Measurements from ENCODE around the gene ADGRG7.

The ADGRG7 gene, protein sequence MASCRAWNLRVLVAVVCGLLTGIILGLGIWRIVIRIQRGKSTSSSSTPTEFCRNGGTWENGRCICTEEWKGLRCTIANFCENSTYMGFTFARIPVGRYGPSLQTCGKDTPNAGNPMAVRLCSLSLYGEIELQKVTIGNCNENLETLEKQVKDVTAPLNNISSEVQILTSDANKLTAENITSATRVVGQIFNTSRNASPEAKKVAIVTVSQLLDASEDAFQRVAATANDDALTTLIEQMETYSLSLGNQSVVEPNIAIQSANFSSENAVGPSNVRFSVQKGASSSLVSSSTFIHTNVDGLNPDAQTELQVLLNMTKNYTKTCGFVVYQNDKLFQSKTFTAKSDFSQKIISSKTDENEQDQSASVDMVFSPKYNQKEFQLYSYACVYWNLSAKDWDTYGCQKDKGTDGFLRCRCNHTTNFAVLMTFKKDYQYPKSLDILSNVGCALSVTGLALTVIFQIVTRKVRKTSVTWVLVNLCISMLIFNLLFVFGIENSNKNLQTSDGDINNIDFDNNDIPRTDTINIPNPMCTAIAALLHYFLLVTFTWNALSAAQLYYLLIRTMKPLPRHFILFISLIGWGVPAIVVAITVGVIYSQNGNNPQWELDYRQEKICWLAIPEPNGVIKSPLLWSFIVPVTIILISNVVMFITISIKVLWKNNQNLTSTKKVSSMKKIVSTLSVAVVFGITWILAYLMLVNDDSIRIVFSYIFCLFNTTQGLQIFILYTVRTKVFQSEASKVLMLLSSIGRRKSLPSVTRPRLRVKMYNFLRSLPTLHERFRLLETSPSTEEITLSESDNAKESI

DNA sequence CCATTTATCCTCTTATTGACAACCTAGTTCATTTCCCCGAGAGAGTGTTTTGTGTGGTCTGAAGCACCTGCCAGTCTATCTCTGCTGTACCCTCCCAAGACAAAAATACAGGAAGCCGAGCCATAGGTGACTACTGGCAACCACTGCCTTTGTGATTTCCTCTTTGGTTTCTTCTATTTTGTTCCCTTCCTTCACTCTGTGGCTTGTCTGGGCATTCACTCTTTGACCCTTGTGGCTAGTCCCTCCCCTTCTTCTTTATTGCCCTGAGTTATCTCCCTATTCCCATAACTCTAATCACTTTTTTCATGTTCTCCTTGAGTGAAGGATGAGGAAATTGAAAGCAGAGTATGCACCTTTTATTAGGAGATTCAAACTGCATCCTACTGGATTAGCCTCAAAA is at the start of gene ADGRG7:
TSS of gene ADGRG7 (plus strand) at position 297 of the 400 bp plus-strand sequence. CDS start 256 bp downstream, outside the sequence.
- TF ChIP-seq, protein P1, sequence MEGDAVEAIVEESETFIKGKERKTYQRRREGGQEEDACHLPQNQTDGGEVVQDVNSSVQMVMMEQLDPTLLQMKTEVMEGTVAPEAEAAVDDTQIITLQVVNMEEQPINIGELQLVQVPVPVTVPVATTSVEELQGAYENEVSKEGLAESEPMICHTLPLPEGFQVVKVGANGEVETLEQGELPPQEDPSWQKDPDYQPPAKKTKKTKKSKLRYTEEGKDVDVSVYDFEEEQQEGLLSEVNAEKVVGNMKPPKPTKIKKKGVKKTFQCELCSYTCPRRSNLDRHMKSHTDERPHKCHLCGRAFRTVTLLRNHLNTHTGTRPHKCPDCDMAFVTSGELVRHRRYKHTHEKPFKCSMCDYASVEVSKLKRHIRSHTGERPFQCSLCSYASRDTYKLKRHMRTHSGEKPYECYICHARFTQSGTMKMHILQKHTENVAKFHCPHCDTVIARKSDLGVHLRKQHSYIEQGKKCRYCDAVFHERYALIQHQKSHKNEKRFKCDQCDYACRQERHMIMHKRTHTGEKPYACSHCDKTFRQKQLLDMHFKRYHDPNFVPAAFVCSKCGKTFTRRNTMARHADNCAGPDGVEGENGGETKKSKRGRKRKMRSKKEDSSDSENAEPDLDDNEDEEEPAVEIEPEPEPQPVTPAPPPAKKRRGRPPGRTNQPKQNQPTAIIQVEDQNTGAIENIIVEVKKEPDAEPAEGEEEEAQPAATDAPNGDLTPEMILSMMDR (conservative IDR thresholded peaks at IDR 0.05; ENCODE audit: low read depth, low read length), result no peak
- H3K4me3 ChIP-seq (IDR thresholded peaks at IDR 0.05; ENCODE audit: insufficient read depth, low read depth, low read length), result no peak within 1 kb of the TSS
- H3K9ac ChIP-seq, result no peak within 1 kb of the TSS
- H2AFZ ChIP-seq (ENCODE audit: low read depth), result no peak within 1 kb of the TSS
- H3K79me2 ChIP-seq (ENCODE audit: insufficient read depth, low read depth), result no peaks in the 10 kb centered on the region
- H3K4me2 ChIP-seq, result no peak within 1 kb of the TSS
- H4K20me1 ChIP-seq (ENCODE audit: insufficient read depth), result no peaks in the 10 kb centered on the region
- no peaks in the 10 kb centered on the region for H3K4me1 ChIP-seq (ENCODE audit: low read depth, poor library complexity, severe bottlenecking)
- no peak within 1 kb of the TSS for H3K27ac ChIP-seq
- H3K27me3 ChIP-seq (ENCODE audit: insufficient read depth, low read depth), result no peaks in the 10 kb centered on the region
- H3K36me3 ChIP-seq (ENCODE audit: insufficient read depth), result no peaks in the 10 kb centered on the region

DNA sequence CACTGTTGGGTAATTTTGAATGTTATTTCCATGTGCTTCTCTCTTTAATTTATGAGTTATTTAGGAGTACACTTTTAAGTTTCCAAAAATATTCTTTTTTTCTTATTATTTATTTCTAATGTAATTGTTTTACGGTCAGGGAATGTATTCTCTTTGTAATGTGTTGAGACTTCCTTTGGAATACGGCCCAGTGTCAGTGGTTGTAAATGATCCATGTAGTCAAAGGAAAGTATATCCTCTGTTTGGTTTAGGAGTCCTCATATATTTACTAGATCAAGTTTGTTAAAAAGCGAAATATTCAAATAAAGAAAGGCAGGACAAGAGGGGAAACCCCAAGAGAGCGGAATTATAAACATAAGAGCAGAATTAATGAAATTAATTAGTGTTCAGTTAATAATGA is 49.0 kb upstream of the ADGRG7 start:
- no peaks in the 10 kb centered on the region for H3K79me2 ChIP-seq (ENCODE audit: insufficient read depth, low read depth)
- no peaks in the 10 kb centered on the region for H4K20me1 ChIP-seq (ENCODE audit: insufficient read depth)
- no peaks in the 10 kb centered on the region for H3K4me1 ChIP-seq (ENCODE audit: low read depth, poor library complexity, severe bottlenecking)
- no peak overlapping the region for H3K9ac ChIP-seq
- TF ChIP-seq, protein P1 (conservative IDR thresholded peaks at IDR 0.05; ENCODE audit: low read depth, low read length), result no peak
- no peak overlapping the region for H3K4me2 ChIP-seq
- H3K36me3 ChIP-seq (ENCODE audit: insufficient read depth), result no peaks in the 10 kb centered on the region
- no peak overlapping the region for H3K27ac ChIP-seq
- no peaks in the 10 kb centered on the region for H3K27me3 ChIP-seq (ENCODE audit: insufficient read depth, low read depth)
- no peak overlapping the region for H2AFZ ChIP-seq (ENCODE audit: low read depth)
- H3K4me3 ChIP-seq (IDR thresholded peaks at IDR 0.05; ENCODE audit: insufficient read depth, low read depth, low read length), result no peak overlapping the region

DNA sequence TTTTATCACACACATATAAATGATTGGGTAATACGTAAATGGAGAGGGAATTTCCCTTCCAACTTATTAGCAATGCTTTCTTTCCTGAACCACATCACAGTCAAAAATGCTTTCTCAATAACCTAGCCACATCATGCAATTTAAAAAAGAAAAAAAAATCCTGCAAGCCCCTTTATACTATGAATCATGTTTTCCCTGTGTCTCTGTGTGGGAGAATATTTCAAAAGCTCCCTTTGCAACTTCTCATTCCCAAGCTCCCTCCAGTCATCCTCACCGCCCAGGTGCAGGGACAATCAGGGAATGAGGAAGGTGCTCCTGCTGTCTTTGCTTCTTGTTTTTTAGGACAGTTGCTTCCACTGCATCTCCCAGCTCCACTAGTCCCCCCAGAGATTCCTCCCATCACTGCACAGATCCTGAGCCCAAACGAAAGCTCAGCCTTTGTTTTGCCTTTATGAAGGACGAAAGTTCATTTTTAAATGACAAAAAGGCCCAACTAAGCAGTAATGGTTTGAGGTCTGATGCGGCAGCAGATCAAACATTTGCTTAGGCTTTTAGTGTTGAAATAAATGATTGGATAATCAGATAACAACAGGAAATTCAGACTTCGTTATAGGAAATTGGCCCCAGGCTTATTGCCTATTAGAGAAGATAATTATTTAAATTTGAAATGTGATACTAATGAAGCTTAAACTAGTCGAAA is 47.8 kb upstream of the ADGRG7 start:
- Histone ChIP-seq H3K4me2 (no peak overlapping the region), H3K36me3 (ENCODE audit: insufficient read depth) (no peaks in the 10 kb centered on the region), H2AFZ (ENCODE audit: low read depth) (no peak overlapping the region), H3K27me3 (ENCODE audit: insufficient read depth, low read depth) (no peaks in the 10 kb centered on the region), H3K27ac (no peak overlapping the region), H3K79me2 (ENCODE audit: insufficient read depth, low read depth) (no peaks in the 10 kb centered on the region), H3K4me3 (IDR thresholded peaks at IDR 0.05; ENCODE audit: insufficient read depth, low read depth, low read length) (no peak overlapping the region), H4K20me1 (ENCODE audit: insufficient read depth) (no peaks in the 10 kb centered on the region), H3K4me1 (ENCODE audit: low read depth, poor library complexity, severe bottlenecking) (no peaks in the 10 kb centered on the region), H3K9ac (no peak overlapping the region)
- TF ChIP-seq, protein P1 (conservative IDR thresholded peaks at IDR 0.05; ENCODE audit: low read depth, low read length), result no peak

DNA sequence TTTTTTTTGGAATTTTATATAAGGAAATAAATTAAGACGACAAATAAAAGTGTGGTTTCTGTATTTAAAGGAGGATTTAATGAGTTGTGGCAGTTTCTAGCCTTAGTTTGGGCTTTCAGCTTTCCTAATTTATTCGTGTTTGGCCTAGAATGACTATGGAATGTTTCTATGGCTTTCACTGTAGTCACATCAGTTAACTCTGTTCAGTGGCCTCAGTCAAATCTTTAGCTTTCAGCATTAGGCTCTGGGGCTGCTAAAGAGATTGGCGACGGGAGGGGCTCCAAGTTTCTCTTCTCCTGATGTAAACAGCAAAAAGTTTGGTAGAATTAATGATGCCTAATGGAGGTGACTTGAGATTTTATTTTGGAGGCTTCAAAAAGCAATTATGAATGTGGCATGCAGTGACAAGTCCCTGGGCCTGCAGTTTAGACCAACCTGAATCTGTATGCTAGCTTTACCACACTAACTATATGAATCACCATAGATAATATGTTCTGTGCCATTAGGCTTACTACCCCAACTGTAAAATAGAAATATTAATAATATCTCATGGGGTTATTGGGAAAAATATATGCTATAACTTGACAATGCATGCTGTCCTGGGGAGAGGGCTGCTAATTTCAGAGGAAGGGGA is 47.1 kb upstream of the ADGRG7 start:
- no peak overlapping the region for H3K9ac ChIP-seq
- no peaks in the 10 kb centered on the region for H4K20me1 ChIP-seq (ENCODE audit: insufficient read depth)
- no peaks in the 10 kb centered on the region for H3K36me3 ChIP-seq (ENCODE audit: insufficient read depth)
- H3K27ac ChIP-seq, result no peak overlapping the region
- no peak overlapping the region for H3K4me2 ChIP-seq
- TF ChIP-seq, protein P1 (conservative IDR thresholded peaks at IDR 0.05; ENCODE audit: low read depth, low read length), result no peak
- H3K4me1 ChIP-seq (ENCODE audit: low read depth, poor library complexity, severe bottlenecking), result no peaks in the 10 kb centered on the region
- H2AFZ ChIP-seq (ENCODE audit: low read depth), result no peak overlapping the region
- H3K4me3 ChIP-seq (IDR thresholded peaks at IDR 0.05; ENCODE audit: insufficient read depth, low read depth, low read length), result no peak overlapping the region
- no peaks in the 10 kb centered on the region for H3K27me3 ChIP-seq (ENCODE audit: insufficient read depth, low read depth)
- H3K79me2 ChIP-seq (ENCODE audit: insufficient read depth, low read depth), result no peaks in the 10 kb centered on the region
